Fibroblast of lung (primary cell): ENCODE measurements around the gene HAPLN3. TPM values are rescaled to one million over a fixed set of nuclear protein-coding genes. Genes with fewer than 3 reads are reported as not detected.
"Not testable (repeated sequence)": the region's sequence is repeated elsewhere in the genome, so short reads cannot be mapped to it uniquely, and the experiment has no call there.

Experiments used
- DNase-seq, 2 donors: peaks; one replicate each; pipeline versions ENCODE4 v3.0.0 to v3.0.0-alpha.2; 2010; ENCODE audit warnings: low read depth in 2 of 2
- H2AFZ ChIP-seq: 2 replicates; pipeline ENCODE4 v1.5.1; 2012; ENCODE audit warnings: low read length, control low read depth, inconsistent platforms
- H3K27ac ChIP-seq: 2 replicates; pipeline ENCODE4 v1.5.1; 2011; ENCODE audit warnings: low read length, control low read depth; ENCODE audit not compliant: insufficient read depth
- H3K27me3 ChIP-seq: 2 replicates; pipeline ENCODE4 v1.5.1; 2011; ENCODE audit warnings: mild to moderate bottlenecking, low read length; ENCODE audit not compliant: control insufficient read depth, insufficient read depth
- H3K36me3 ChIP-seq: 2 replicates; pipeline ENCODE4 v1.5.1; 2011; ENCODE audit warnings: low read length; ENCODE audit not compliant: control insufficient read depth, insufficient read depth
- H3K4me1 ChIP-seq: 2 replicates; pipeline ENCODE4 v1.5.1; 2011; ENCODE audit warnings: low read length; ENCODE audit not compliant: control insufficient read depth, insufficient read depth; ENCODE audit errors: extremely low read depth
- H3K4me2 ChIP-seq: 2 replicates; pipeline ENCODE4 v1.5.1; 2011; ENCODE audit warnings: low read length, control low read depth; ENCODE audit not compliant: insufficient read depth; ENCODE audit errors: extremely low read depth
- H3K4me3 ChIP-seq, 4 experiments: fragments of 200-600 bp in 1 of 4; sonication (generic) in 1 of 4; replicated peaks in 1 of 4; 2 replicates each; pipeline ENCODE4 v1.5.1; 2011 to 2016; ENCODE audit warnings: low read length in 4 of 4, low read depth in 3 of 4, mild to moderate bottlenecking in 3 of 4, control low read depth in 2 of 4, inconsistent platforms in 1 of 4, mixed read lengths in 1 of 4; ENCODE audit not compliant: insufficient read depth in 1 of 4; ENCODE audit errors: control extremely low read depth in 1 of 4
- H3K79me2 ChIP-seq: 2 replicates; pipeline ENCODE4 v1.5.1; 2012; ENCODE audit warnings: mild to moderate bottlenecking, low read length, inconsistent platforms; ENCODE audit not compliant: control insufficient read depth, insufficient read depth
- H3K9ac ChIP-seq: 2 replicates; pipeline ENCODE4 v1.5.1; 2011; ENCODE audit warnings: mild to moderate bottlenecking, low read length, control low read depth; ENCODE audit not compliant: insufficient read depth
- H3K9me3 ChIP-seq: 2 replicates; pipeline ENCODE4 v1.5.1; 2012; ENCODE audit warnings: low read depth, low read length; ENCODE audit not compliant: control insufficient read depth, insufficient read depth
- H4K20me1 ChIP-seq: 2 replicates; pipeline ENCODE4 v1.5.1; 2011; ENCODE audit warnings: low read length; ENCODE audit not compliant: control insufficient read depth, insufficient read depth; ENCODE audit errors: extremely low read depth
- EZH2 ChIP-seq: IDR thresholded peaks from 2 replicates; pipeline ENCODE4 v1.5.1; 2012; ENCODE audit warnings: low read length, control low read depth, mild to moderate bottlenecking; ENCODE audit errors: missing control alignments
- polyA plus RNA-seq, 2 donors: library from polyadenylated mRNA; depleted of rRNA in 1 of 2; stranded (reverse) in 1 of 2; unstranded in 1 of 2; fragments of >200 nt; gene quantifications; 2 replicates each; pipeline ENCODE4 v1.2.1, GENCODE V29; 2011 to 2012; ENCODE audit warnings: missing spikeins in 1 of 2
- total RNA-seq: library from RNA; depleted of rRNA; stranded (reverse); fragments of >200 nt; gene quantifications from 2 replicates; pipeline ENCODE4 v1.2.1, GENCODE V29; 2014
- TF ChIP-seq, protein P1 (sequence below), 2 donors: IDR thresholded peaks in 1 of 2; conservative IDR thresholded peaks in 1 of 2; 1 replicate in 1 of 2; 2 replicates in 1 of 2; pipeline ENCODE4 v1.5.1; 2011 to 2012; ENCODE audit warnings: low read length in 2 of 2, control low read depth in 1 of 2, inconsistent platforms in 1 of 2, low read depth in 1 of 2, mild to moderate bottlenecking in 1 of 2

The HAPLN3 gene
- total and polyA plus RNA-seq, 2 donors (not counting 1 experiment from before 2014, with no cell fraction given): 3.1 to 4.3 TPM

- H2AFZ ChIP-seq: no peak overlapping the region
- peak in 1 of 2 donors; percentile 41 for DNase-seq
Measured at GRCh38 chr15:88932271-88932874, 37.0 kb upstream of the HAPLN3 start.

GRCh38 chr15:88930579-88930978, 35.2 kb upstream of the HAPLN3 start:
- TF ChIP-seq, protein P1, sequence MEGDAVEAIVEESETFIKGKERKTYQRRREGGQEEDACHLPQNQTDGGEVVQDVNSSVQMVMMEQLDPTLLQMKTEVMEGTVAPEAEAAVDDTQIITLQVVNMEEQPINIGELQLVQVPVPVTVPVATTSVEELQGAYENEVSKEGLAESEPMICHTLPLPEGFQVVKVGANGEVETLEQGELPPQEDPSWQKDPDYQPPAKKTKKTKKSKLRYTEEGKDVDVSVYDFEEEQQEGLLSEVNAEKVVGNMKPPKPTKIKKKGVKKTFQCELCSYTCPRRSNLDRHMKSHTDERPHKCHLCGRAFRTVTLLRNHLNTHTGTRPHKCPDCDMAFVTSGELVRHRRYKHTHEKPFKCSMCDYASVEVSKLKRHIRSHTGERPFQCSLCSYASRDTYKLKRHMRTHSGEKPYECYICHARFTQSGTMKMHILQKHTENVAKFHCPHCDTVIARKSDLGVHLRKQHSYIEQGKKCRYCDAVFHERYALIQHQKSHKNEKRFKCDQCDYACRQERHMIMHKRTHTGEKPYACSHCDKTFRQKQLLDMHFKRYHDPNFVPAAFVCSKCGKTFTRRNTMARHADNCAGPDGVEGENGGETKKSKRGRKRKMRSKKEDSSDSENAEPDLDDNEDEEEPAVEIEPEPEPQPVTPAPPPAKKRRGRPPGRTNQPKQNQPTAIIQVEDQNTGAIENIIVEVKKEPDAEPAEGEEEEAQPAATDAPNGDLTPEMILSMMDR (conservative IDR thresholded peaks at IDR 0.05 in 1 of 2, IDR thresholded peaks at IDR 0.05 in 1 of 2; ENCODE audit: low read depth in 1 of 2, low read length in 2 of 2): no peak
- no peak for TF ChIP-seq EZH2
- Histone ChIP-seq H3K4me3 (no peak overlapping the region), H3K27me3 (no peaks in the 10 kb centered on the region), H3K27ac (no peak overlapping the region), H3K36me3 (no peaks in the 10 kb centered on the region), H3K4me2 (no peak overlapping the region), H4K20me1 (no peaks in the 10 kb centered on the region), H2AFZ (no peak overlapping the region), H3K9me3 (no peaks in the 10 kb centered on the region), H3K79me2 (no peaks in the 10 kb centered on the region), H3K9ac (no peak overlapping the region), H3K4me1 (no peaks in the 10 kb centered on the region)
- DNase-seq: no peak

More at GRCh38 chr15:88932271-88932874, 37.0 kb upstream of the HAPLN3 start:
- Histone ChIP-seq H3K79me2 (no peaks in the 10 kb centered on the region), H3K9me3 (no peaks in the 10 kb centered on the region), H3K4me3 (no peak overlapping the region), H3K9ac (no peak overlapping the region), H4K20me1 (no peaks in the 10 kb centered on the region), H3K4me2 (no peak overlapping the region), H3K27me3 (peaks cover 8% of the 10 kb centered on the region), H3K27ac (no peak overlapping the region), H3K36me3 (no peaks in the 10 kb centered on the region), H3K4me1 (no peaks in the 10 kb centered on the region)
- TF ChIP-seq, protein P1 (conservative IDR thresholded peaks at IDR 0.05 in 1 of 2, IDR thresholded peaks at IDR 0.05 in 1 of 2; ENCODE audit: low read depth in 1 of 2, low read length in 2 of 2): no peak
- no peak for TF ChIP-seq EZH2

- H3K9me3 ChIP-seq: not testable (repeated sequence)
- peak; percentile 32 to 42 for DNase-seq
Measured at GRCh38 chr15:88929358-88930098, 34.2 kb upstream of the HAPLN3 start.

DNA sequence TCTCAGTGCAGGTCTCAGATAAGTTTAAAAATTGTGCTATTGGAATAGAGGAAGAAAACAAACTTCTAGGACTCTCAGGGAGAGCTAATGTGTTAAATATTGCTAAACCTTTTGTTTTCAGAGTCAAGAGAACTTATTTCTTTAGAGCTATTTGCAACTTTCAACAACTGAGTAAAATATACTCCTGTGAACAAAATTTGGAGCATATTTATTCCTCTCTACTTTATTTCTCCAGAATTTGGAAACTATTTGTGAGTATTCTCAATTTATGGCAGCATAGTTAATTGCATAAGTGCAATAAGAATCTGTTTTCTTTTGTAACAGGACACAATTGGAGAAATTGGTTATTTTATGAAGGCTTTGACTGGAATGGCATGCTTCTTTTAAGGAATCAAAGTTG, 32.8 kb upstream of the HAPLN3 start:
- not testable (repeated sequence) for H3K4me3 ChIP-seq, H3K79me2 ChIP-seq, H3K27ac ChIP-seq, H3K9ac ChIP-seq, H3K27me3 ChIP-seq, H3K36me3 ChIP-seq, H4K20me1 ChIP-seq, H3K4me2 ChIP-seq, DNase-seq, H3K4me1 ChIP-seq, H2AFZ ChIP-seq, H3K9me3 ChIP-seq

More at GRCh38 chr15:88929358-88930098, 34.2 kb upstream of the HAPLN3 start:
- H4K20me1 ChIP-seq, H3K79me2 ChIP-seq, H3K27ac ChIP-seq, H3K4me1 ChIP-seq, H2AFZ ChIP-seq, H3K4me2 ChIP-seq, H3K9ac ChIP-seq, H3K27me3 ChIP-seq, H3K36me3 ChIP-seq, H3K4me3 ChIP-seq: not testable (repeated sequence)

DNA sequence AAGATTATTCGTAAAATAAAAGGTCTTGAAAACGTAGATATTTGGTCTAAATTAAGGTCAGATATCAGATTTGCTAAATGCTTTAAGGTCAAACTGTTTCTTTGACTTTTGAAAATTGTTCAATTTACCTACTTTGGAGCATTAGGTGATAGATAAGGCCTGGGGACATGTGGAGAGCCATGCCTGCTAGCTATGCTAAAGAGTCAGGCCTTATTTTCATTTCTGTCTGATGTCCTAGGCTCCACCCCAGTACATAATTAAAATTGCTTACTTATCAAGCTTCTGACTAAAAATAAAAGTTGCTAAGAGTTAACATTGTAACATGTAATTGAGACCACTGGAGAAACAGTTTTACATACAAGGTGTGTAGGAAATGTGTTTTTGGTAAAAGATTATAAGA, 30.3 kb upstream of the HAPLN3 start:
- not testable (repeated sequence) for H3K4me2 ChIP-seq, H3K4me3 ChIP-seq, H4K20me1 ChIP-seq, H2AFZ ChIP-seq, H3K9me3 ChIP-seq, H3K9ac ChIP-seq, H3K79me2 ChIP-seq, H3K36me3 ChIP-seq, H3K4me1 ChIP-seq, H3K27me3 ChIP-seq, DNase-seq, H3K27ac ChIP-seq
